Progenitor cell of endocrine pancreas (in vitro differentiated cells): ENCODE measurements around the gene CCDC30. TPM values are rescaled to one million over a fixed set of nuclear protein-coding genes. Genes with fewer than 3 reads are reported as not detected.

ENCODE experiments used
- DNase-seq: peaks from one replicate; pipeline ENCODE4 v3.0.0; 2021; ENCODE audit warnings: low spot score; ENCODE audit not compliant: unreplicated experiment
- H3K27ac Mint-ChIP-seq: 2 replicates; pipeline ENCODE4 v1.8.0; 2021; ENCODE audit warnings: mild to moderate bottlenecking, moderate library complexity, mixed read lengths
- H3K27me3 Mint-ChIP-seq: 2 replicates; pipeline ENCODE4 v1.8.0; 2021; ENCODE audit warnings: mixed read lengths
- H3K36me3 Mint-ChIP-seq: 2 replicates; pipeline ENCODE4 v1.8.0; 2022; ENCODE audit warnings: mixed read lengths; ENCODE audit not compliant: insufficient read depth
- H3K4me1 Mint-ChIP-seq: 2 replicates; pipeline ENCODE4 v1.8.0; 2021; ENCODE audit warnings: low read depth, mixed read lengths
- H3K4me3 Mint-ChIP-seq: 2 replicates; pipeline ENCODE4 v1.8.0; 2021; ENCODE audit warnings: low read depth, mild to moderate bottlenecking, moderate library complexity, mixed read lengths
- H3K9me3 Mint-ChIP-seq: 2 replicates; pipeline ENCODE4 v1.8.0; 2021; ENCODE audit warnings: low read depth, mixed read lengths
- total RNA-seq: library from RNA; stranded (reverse); gene quantifications from 2 replicates; pipeline ENCODE4 v1.2.1, GENCODE V29; 2021
- TF ChIP-seq, protein P1 (sequence below): fragments of 200-600 bp; sonication (generic); IDR thresholded peaks from one replicate; pipeline ENCODE4 v1.5.0; 2021; ENCODE audit warnings: antibody characterized with exemption, mild to moderate bottlenecking; ENCODE audit not compliant: unreplicated experiment

CCDC30 gene
- total RNA-seq, 1 donor from 2014 or later = 23.6 TPM

DNA sequence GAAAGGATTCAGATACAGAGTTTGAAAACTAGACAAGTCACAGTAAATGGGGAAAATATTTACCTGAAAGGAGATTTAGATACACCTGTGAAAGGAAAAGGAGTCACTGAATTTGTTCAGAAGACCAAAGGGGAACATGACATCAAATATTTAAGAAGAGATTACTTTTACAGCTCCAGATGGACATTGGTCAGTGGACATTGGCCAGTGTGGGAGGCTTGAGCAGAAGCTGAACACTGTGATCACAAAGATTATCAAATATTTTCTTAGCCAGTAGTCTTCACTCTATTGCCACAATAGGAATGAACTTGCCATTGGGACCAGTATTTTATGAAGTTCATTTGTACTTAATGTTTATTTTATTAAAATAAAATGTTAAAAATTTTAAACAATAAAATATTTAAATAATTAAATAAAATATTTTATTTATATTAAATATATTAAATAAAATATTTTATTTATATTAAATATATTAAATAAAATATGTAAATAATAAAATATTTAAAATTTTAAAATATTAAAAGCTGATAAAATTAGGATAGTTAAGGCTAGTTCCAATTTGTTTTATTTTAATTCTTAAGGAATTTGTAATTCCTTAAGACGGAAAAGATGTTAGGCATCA lies 94.3 kb downstream of the CCDC30 start:
- no peak for DNase-seq
- no peaks in the 10 kb centered on the region for H3K4me1 Mint-ChIP-seq
- no peak overlapping the region for H3K27ac Mint-ChIP-seq
- TF ChIP-seq, protein P1, sequence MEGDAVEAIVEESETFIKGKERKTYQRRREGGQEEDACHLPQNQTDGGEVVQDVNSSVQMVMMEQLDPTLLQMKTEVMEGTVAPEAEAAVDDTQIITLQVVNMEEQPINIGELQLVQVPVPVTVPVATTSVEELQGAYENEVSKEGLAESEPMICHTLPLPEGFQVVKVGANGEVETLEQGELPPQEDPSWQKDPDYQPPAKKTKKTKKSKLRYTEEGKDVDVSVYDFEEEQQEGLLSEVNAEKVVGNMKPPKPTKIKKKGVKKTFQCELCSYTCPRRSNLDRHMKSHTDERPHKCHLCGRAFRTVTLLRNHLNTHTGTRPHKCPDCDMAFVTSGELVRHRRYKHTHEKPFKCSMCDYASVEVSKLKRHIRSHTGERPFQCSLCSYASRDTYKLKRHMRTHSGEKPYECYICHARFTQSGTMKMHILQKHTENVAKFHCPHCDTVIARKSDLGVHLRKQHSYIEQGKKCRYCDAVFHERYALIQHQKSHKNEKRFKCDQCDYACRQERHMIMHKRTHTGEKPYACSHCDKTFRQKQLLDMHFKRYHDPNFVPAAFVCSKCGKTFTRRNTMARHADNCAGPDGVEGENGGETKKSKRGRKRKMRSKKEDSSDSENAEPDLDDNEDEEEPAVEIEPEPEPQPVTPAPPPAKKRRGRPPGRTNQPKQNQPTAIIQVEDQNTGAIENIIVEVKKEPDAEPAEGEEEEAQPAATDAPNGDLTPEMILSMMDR = no peak
- peaks cover 21% of the 10 kb centered on the region for H3K36me3 Mint-ChIP-seq
- no peaks in the 10 kb centered on the region for H3K27me3 Mint-ChIP-seq
- no peak overlapping the region for H3K4me3 Mint-ChIP-seq
- peaks cover 21% of the 10 kb centered on the region for H3K9me3 Mint-ChIP-seq

DNA sequence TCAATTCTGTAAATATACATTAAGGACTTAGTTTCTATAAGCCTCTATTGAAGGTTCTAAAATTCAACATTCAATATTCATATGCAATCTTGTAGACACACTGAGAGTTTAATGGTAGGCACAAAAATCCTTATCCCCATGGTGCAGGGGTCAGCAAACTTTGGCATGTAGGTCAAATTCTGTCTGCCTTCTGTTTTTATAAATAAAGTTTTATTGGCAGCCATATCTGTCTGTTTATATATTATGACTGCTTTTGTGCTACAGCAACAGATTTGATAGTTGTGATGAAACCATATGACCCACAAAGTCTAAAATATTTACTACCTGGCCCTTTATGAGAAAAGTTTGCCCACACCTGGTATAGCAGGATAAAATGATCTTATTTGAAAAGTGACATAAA lies 104.0 kb downstream of the CCDC30 start:
- no peak for DNase-seq
- H3K36me3 Mint-ChIP-seq = peaks cover 16% of the 10 kb centered on the region
- TF ChIP-seq, protein P1 = no peak
- no peaks in the 10 kb centered on the region for H3K27me3 Mint-ChIP-seq
- no peak overlapping the region for H3K27ac Mint-ChIP-seq
- H3K4me1 Mint-ChIP-seq = no peaks in the 10 kb centered on the region
- H3K9me3 Mint-ChIP-seq = peaks cover 4% of the 10 kb centered on the region
- no peak overlapping the region for H3K4me3 Mint-ChIP-seq

DNA sequence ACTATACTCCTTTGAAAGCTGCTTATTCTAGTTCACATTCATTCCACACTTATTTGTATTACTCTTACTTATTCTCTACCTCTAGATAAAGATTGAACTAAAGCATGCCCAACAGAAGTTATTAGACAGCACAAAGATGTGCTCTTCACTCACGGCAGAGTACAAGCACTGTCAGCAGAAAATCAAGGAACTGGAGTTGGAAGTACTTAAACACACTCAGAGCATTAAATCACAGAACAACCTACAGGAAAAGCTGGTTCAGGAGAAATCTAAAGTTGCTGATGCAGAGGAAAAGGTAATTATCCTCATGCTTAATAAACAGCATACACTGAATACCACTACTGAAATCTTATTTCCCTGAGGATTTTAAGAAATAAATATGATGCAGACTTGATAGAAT lies 113.8 kb downstream of the CCDC30 start:
- DNase-seq = no peak
- Mint-ChIP-seq H3K4me3 (no peak overlapping the region), H3K27me3 (no peaks in the 10 kb centered on the region), H3K9me3 (no peaks in the 10 kb centered on the region), H3K36me3 (peaks cover 3% of the 10 kb centered on the region), H3K4me1 (no peaks in the 10 kb centered on the region), H3K27ac (no peak overlapping the region)
- TF ChIP-seq, protein P1 = no peak

DNA sequence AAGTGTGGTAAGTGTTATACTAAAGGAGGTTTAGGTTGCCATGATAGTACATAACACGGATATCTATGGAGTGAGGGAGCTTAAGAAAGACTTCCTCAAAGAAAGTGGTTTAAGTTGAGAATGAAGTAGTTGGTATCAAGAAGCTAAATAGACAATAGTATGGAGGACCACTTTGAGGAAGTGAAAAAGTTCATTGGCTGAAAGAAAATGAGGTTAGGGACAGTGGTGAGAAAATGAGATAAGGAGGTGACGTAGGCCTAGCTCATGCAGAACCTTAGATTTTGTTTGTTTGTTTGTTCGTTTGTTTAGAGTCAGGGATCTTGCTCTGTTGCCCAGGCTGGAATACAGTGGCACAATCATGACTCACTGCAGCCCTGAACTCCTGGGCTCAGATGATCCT lies 122.9 kb downstream of the CCDC30 start:
- Mint-ChIP-seq H3K27me3 (no peaks in the 10 kb centered on the region), H3K9me3 (peaks cover 30% of the 10 kb centered on the region), H3K4me3 (no peak overlapping the region), H3K27ac (no peak overlapping the region), H3K36me3 (peaks cover 40% of the 10 kb centered on the region), H3K4me1 (no peaks in the 10 kb centered on the region)
- DNase-seq = no peak
- TF ChIP-seq, protein P1 = no peak

DNA sequence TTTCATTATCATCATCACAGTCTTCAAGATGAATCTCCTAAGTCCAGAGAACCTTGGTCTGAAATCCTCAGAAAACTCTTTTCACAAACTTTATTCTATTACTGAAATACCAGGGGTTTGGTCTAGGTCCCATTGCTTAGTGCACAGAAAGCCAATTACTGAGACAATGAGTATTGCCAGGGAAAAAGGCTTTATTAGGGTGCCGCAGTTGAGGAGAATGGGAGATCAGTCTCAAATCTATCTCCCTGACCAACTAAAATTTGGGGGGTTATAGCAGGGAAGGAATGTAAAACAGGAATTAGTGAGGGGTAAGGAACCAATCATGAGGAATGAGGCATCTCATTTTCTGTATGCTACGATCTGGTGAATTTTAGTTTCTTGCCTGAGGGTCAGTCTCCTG lies 124.7 kb downstream of the CCDC30 start:
- DNase-seq = no peak
- Mint-ChIP-seq H3K27me3 (no peaks in the 10 kb centered on the region), H3K4me3 (no peak overlapping the region), H3K4me1 (no peaks in the 10 kb centered on the region), H3K36me3 (peaks cover 42% of the 10 kb centered on the region), H3K27ac (no peak overlapping the region), H3K9me3 (peaks cover 30% of the 10 kb centered on the region)
- TF ChIP-seq, protein P1 = no peak
